ENCODE measurements around the gene PPP1R14B. TPM values are rescaled to one million over a fixed set of nuclear protein-coding genes. Genes with fewer than 3 reads are reported as not detected.

PPP1R14B gene
- total and polyA plus RNA-seq, 9 donors, result 170 to 252 (median 194) TPM

DNA sequence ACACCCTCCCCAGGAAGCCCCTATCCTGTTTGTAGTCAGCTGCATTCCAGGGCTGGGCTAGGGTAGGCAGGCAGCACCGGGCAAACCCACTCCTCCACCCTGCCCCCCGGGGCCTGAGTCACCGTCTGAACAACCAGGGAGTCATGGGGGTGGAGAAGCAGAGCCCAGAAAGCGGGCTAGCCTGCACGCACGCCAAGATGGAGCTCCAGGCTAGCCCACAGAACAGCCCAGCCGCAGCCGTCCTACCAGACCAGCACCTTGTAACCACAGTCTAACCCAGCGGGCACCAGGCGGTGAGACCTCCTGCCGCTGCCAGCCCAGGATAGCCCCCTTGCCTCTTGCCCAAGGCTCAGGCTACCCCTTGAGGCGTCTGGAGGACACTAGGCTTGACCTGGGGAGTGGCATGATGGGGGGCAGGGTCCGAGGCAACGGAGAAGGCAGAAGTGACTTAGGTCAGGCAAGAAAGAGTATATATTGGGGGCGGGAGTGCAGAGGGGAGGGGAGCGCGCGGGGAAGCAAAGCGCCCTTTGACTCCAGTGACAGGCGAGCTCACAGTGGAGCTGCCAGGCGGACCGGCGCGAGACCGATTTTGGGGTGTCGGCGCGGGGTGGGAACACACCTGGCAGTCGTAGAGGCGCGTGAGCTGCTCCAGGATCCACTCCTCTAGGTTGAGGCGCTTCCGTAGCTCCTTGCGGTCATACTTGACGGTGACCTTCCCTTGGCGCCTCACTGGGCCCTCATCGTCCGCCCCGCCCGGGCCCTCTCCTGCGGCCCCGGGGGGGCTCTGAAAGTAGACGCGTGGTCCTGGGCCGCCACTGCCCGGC lies 734 bp downstream of the PPP1R14B start:
- Histone ChIP-seq H3K27ac (ENCODE audit: low read length) (peak overlapping the region; percentile 94), H3K4me3 (ENCODE audit: low read length) (peak overlapping the region; percentile 78), H3K4me1 (ENCODE audit: control insufficient read depth, insufficient read depth, low read length) (peaks cover 70% of the 10 kb centered on the region), H3K36me3 (ENCODE audit: control insufficient read depth, insufficient read depth, low read length) (peaks cover 24% of the 10 kb centered on the region), H3K9me3 (replicated peaks; ENCODE audit: control insufficient read depth, low read depth, low read length) (no peaks in the 10 kb centered on the region), H3K27me3 (ENCODE audit: control insufficient read depth, insufficient read depth, low read length) (no peaks in the 10 kb centered on the region)
- WGBS (ENCODE audit: insufficient coverage), result under 1% methylated on average over 40 of the region's 46 CpGs
- DNase-seq, result no peak

DNA sequence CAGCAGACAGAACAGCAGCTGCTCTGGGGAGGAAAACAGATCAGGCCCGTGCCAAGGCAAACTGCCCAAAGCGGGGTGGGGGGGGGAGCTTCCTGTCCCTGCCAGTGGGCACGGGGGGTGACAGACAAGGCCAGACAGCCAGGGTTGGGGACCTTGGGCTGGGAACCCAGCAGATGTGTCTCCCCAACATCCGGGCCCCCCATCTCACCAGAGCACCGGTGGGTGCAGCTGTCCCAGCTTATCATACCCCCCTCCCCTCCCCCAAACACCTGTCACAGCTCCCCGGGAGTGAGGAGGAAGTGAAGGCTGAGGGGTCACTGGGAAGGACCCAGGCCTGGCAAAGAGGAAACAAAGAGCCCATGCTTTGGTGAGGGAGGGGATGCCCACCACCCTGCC lies 1.3 kb downstream of the PPP1R14B start:
- Histone ChIP-seq H3K9me3 (replicated peaks; ENCODE audit: control insufficient read depth, low read depth, low read length) (no peaks in the 10 kb centered on the region), H3K27ac (ENCODE audit: low read length) (peak overlapping the region; percentile 94), H3K27me3 (ENCODE audit: control insufficient read depth, insufficient read depth, low read length) (no peaks in the 10 kb centered on the region), H3K4me3 (ENCODE audit: low read length) (peak overlapping the region; percentile 78), H3K36me3 (ENCODE audit: control insufficient read depth, insufficient read depth, low read length) (peaks cover 24% of the 10 kb centered on the region), H3K4me1 (ENCODE audit: control insufficient read depth, insufficient read depth, low read length) (peaks cover 67% of the 10 kb centered on the region)
- DNase-seq, result peak; percentile 87
- no CpG with 5 or more reads among the region's 6 CpGs for WGBS (ENCODE audit: insufficient coverage)

DNA sequence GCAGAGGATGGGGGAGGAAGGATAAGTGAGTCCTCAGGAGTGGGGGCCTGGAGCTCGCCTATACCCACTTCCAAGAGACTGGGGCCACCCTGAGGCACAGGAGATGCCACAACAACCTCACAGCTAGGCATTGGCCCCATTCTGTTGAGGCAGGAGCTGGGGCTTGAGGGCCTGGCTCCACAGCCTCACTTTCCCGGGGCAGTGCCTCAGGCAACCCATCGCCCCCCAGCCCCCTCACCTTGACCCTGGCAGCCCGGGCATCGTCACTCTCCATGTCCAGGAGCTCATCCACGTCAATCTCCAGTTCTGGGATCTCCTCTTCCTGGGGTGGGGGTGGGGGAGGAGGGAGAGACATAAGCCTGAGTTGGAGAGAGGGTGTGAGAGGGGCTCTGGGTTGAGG lies 1.8 kb downstream of the PPP1R14B start:
- WGBS (ENCODE audit: insufficient coverage), result 43% methylated on average over 1 of the region's 6 CpGs
- Histone ChIP-seq H3K27me3 (ENCODE audit: control insufficient read depth, insufficient read depth, low read length) (no peaks in the 10 kb centered on the region), H3K4me3 (ENCODE audit: low read length) (peak overlapping the region; percentile 78), H3K36me3 (ENCODE audit: control insufficient read depth, insufficient read depth, low read length) (peaks cover 24% of the 10 kb centered on the region), H3K4me1 (ENCODE audit: control insufficient read depth, insufficient read depth, low read length) (peaks cover 67% of the 10 kb centered on the region), H3K9me3 (replicated peaks; ENCODE audit: control insufficient read depth, low read depth, low read length) (no peaks in the 10 kb centered on the region), H3K27ac (ENCODE audit: low read length) (peak overlapping the region; percentile 94)
- DNase-seq, result no peak

DNA sequence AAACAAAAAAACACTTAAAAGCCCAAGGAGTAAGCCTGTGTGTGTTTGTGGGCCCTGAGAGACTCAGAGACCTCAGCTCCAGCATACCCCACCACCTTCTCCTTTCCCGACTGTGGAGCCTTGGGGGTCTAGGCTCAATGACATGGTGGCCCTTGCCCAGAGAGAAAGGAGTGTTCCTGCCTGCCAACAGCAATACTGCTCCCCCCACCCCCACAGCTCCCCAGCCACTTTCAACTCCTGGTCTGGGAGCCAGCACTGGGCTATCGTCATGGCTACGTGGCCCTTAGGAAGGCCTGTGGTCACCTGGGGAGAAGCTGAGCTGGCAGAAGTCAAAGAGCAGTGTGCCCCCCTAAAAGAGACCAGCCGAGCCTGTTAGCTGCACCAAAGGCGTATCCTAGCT lies 2.6 kb downstream of the PPP1R14B start:
- Histone ChIP-seq H3K4me3 (ENCODE audit: low read length) (no peak overlapping the region), H3K27ac (ENCODE audit: low read length) (no peak overlapping the region), H3K27me3 (ENCODE audit: control insufficient read depth, insufficient read depth, low read length) (no peaks in the 10 kb centered on the region), H3K9me3 (replicated peaks; ENCODE audit: control insufficient read depth, low read depth, low read length) (no peaks in the 10 kb centered on the region), H3K4me1 (ENCODE audit: control insufficient read depth, insufficient read depth, low read length) (peaks cover 67% of the 10 kb centered on the region), H3K36me3 (ENCODE audit: control insufficient read depth, insufficient read depth, low read length) (peaks cover 28% of the 10 kb centered on the region)
- DNase-seq, result no peak
- 58% methylated on average over 2 of the region's 5 CpGs for WGBS (ENCODE audit: insufficient coverage)

DNA sequence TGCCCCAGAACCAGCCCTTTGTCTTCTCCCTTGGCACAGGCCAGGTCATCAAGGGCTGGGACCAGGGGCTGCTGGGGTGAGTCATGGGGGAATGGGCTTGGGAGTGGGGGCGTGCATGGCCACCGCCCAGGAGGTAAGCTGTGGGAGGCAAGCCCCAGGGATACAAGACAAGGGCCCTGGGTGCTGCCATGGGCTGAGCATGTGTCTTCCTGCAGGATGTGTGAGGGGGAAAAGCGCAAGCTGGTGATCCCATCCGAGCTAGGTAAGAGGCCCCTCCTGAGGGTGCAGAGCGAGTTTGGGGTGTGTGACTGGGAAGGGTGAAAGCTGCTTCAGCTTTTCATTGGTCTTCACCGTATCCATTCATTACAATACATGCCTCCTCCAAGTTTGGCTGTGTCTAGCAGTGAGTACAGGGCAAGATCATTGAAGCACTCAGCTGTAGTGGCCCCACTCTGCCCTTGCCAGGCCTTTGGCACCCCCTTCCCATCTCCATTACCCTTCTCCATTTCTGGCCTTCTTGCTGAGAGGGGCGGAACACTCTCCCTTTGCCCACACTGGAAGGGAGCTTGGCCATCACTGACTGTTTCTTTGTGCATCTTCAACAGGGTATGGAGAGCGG lies 3.4 kb downstream of the PPP1R14B start:
- Histone ChIP-seq H3K27me3 (ENCODE audit: control insufficient read depth, insufficient read depth, low read length) (no peaks in the 10 kb centered on the region), H3K9me3 (replicated peaks; ENCODE audit: control insufficient read depth, low read depth, low read length) (no peaks in the 10 kb centered on the region), H3K27ac (ENCODE audit: low read length) (no peak overlapping the region), H3K4me1 (ENCODE audit: control insufficient read depth, insufficient read depth, low read length) (peaks cover 70% of the 10 kb centered on the region), H3K36me3 (ENCODE audit: control insufficient read depth, insufficient read depth, low read length) (peaks cover 35% of the 10 kb centered on the region), H3K4me3 (ENCODE audit: low read length) (no peak overlapping the region)
- no peak for DNase-seq
- WGBS (ENCODE audit: insufficient coverage), result 89% methylated on average over 4 of the region's 8 CpGs

DNA sequence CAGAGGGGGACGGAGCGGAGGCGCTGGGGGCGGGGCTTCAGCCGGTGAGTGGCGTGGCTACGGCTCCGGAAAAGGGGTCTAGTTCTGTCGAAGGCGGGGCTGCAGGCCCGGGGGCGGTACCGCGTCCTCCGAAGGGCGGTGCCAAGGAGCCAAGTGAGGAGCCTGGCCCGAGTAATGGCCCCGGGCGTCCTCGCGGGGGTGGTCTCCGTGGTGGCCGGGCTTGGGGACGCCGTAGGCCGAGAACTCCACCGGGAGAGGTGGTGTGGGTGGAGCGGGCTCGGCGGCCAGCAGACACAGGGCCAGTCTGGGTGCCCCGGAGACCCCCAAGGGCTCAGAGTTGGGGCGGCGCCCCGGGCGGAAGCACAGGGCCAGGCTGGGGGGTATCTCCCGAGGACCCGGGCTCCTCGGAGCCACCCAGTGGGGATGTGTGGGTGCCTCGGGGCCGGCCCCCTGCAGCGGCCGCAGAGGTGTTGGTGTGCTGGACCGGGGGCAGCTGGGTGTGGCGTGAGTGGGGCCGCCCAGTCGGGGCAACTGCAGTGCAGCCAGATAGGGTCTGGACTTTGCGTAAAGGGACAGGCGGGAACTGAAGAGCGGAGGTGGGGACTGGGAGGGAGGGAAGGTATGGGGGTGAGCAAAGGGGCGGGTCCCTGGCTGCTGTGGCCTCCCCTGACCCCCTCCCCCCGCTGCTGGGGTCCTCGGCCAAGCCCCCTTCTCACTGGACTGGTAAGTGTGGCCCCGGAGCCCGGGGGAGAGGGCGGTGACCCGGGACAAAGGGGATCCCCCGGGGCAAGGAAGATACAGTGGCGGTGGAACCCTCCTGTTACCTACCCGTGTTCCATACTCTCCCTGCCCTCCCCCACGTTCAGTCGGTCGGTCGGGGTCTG lies 5.0 kb downstream of the PPP1R14B start:
- peak overlapping the region; percentile 86 for H3K4me3 ChIP-seq (ENCODE audit: low read length)
- under 1% methylated on average over 53 of the region's 63 CpGs for WGBS (ENCODE audit: insufficient coverage)
- no peaks in the 10 kb centered on the region for H3K27me3 ChIP-seq (ENCODE audit: control insufficient read depth, insufficient read depth, low read length)
- H3K9me3 ChIP-seq (replicated peaks; ENCODE audit: control insufficient read depth, low read depth, low read length), result no peaks in the 10 kb centered on the region
- peaks cover 65% of the 10 kb centered on the region for H3K4me1 ChIP-seq (ENCODE audit: control insufficient read depth, insufficient read depth, low read length)
- peak; percentile 80 for DNase-seq
- peak overlapping the region; percentile 100 for H3K27ac ChIP-seq (ENCODE audit: low read length)
- H3K36me3 ChIP-seq (ENCODE audit: control insufficient read depth, insufficient read depth, low read length), result peaks cover 47% of the 10 kb centered on the region

DNA sequence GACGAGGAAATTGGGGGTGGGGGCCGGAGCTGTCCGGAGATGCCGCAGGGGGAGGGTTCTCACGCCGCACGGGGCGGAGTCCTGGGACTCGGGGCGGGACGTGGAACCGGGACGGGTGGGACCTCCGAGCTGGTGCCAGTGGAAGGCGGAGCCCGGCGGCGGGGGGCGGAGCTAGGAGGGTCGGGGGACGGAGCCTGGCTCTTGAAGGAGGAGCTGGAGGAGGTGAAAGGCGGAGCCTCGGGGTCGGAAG lies 5.6 kb downstream of the PPP1R14B start:
- H3K27me3 ChIP-seq (ENCODE audit: control insufficient read depth, insufficient read depth, low read length), result no peaks in the 10 kb centered on the region
- peak overlapping the region; percentile 100 for H3K27ac ChIP-seq (ENCODE audit: low read length)
- DNase-seq, result peak; percentile 99
- H3K4me1 ChIP-seq (ENCODE audit: control insufficient read depth, insufficient read depth, low read length), result peaks cover 65% of the 10 kb centered on the region
- H3K36me3 ChIP-seq (ENCODE audit: control insufficient read depth, insufficient read depth, low read length), result peaks cover 49% of the 10 kb centered on the region
- H3K9me3 ChIP-seq (replicated peaks; ENCODE audit: control insufficient read depth, low read depth, low read length), result no peaks in the 10 kb centered on the region
- WGBS (ENCODE audit: insufficient coverage), result 2% methylated on average over 18 of the region's 24 CpGs
- H3K4me3 ChIP-seq (ENCODE audit: low read length), result peak overlapping the region; percentile 86

DNA sequence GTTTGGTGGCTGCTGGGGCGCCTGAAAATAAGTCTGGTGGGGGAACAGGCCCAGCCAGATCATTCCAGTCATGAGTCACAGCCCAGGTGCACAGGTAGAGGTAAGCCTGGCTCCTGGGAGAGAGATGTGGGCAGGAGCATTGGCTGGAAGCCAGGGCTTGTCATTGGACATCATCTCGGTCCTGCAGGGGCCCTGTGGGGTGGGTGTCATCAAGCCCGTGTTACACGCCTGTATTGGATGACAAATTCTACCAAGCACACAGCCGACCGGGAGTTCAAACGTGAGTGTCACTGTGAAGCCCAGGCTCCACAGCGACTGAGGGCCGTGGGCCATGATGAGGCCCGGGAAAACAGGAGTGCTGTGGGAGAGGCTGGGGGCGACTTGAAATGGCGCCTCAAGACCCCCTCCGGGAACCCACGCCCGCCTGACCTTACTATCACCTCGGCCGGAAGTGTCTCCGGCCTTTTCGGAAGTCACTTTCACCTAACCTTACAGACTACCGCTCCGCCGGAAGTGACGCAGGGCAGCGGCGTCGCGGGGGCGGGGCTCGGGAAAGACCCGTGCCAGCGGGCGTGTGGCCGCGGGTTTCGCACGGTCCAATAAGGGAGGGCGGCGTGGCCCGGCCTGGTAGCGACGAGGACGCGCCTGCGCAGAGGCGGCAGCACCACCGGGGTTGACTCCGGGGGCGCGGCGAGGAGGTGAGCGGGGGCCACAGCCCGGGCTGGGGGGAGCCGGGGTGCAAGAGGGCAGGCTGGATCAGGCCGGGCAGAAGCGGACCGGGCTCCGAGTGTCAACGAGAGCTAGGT lies 6.1 kb downstream of the PPP1R14B start, which contains the start of gene FKBP2:
FKBP2 (plus strand) TSS at position 661 of the 806 bp plus-strand sequence. CDS start 1,293 bp downstream, outside the sequence.
- Histone ChIP-seq H3K4me3 (ENCODE audit: low read length) (peak within 1 kb of the TSS; percentile 86), H3K27ac (ENCODE audit: low read length) (peak within 1 kb of the TSS; percentile 100), H3K9me3 (replicated peaks; ENCODE audit: control insufficient read depth, low read depth, low read length) (no peaks in the 10 kb centered on the region), H3K36me3 (ENCODE audit: control insufficient read depth, insufficient read depth, low read length) (peaks cover 53% of the 10 kb centered on the region), H3K4me1 (ENCODE audit: control insufficient read depth, insufficient read depth, low read length) (peaks cover 64% of the 10 kb centered on the region), H3K27me3 (ENCODE audit: control insufficient read depth, insufficient read depth, low read length) (no peaks in the 10 kb centered on the region)
- WGBS (ENCODE audit: insufficient coverage), result under 1% methylated on average over 55 of the region's 58 CpGs
- DNase-seq, result peak; percentile 99

DNA sequence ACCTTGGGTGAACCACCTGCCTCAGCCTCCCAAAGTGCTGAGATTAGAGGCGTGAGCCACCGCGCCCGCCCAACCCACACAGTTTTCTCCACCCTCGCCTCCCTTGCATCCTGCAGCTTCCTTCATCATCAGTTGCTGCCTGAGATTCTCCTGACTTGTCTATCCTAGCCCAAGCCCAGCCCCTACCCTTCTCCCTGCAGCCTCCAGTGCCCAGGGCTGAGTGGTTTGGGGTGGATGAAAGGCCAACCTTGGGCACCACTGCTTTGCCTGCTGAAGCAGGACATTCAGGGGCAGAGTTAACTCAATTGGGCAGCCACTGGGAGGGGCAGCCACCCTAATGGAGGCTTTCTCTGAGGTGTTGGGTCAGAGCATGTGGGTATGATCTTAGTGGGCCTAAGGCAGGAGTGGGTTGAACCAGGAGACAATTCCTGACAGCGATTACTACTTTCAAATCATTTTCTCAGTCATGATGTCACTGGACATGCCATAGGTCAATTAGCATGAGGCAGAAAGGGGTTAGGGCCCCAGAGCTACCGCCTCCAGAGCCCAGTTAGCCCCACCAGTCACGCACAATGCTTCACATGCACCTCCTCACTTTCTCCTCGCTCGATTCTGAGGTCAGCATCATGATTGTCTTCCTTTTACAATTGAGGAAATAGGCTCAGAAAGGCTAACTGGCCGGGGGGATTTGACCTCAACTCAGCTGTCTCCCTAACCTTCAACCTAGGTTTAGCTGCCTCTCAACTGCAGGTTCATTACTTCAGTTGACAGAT lies 6.9 kb downstream of the PPP1R14B start:
- 85% methylated on average over 8 of the region's 11 CpGs for WGBS (ENCODE audit: insufficient coverage)
- Histone ChIP-seq H3K27me3 (ENCODE audit: control insufficient read depth, insufficient read depth, low read length) (no peaks in the 10 kb centered on the region), H3K36me3 (ENCODE audit: control insufficient read depth, insufficient read depth, low read length) (peaks cover 49% of the 10 kb centered on the region), H3K9me3 (replicated peaks; ENCODE audit: control insufficient read depth, low read depth, low read length) (no peaks in the 10 kb centered on the region), H3K4me1 (ENCODE audit: control insufficient read depth, insufficient read depth, low read length) (peaks cover 63% of the 10 kb centered on the region), H3K27ac (ENCODE audit: low read length) (peak overlapping the region; percentile 100), H3K4me3 (ENCODE audit: low read length) (peak overlapping the region; percentile 86)
- DNase-seq, result peak; percentile 74

All from muscle of leg (tissue), 11 donors.